ENCODE results near the gene PDE4D.

Gene PDE4D

GRCh38 chr5:59267033-59267432, 626.5 kb downstream of the PDE4D start:
- no peak for DNase-seq

GRCh38 chr5:59266410-59266809, 627.1 kb downstream of the PDE4D start:
- no peak for DNase-seq

- DNase-seq, result no peak
Observed at GRCh38 chr5:59264639-59265245, 628.8 kb downstream of the PDE4D start.

GRCh38 chr5:59264013-59264412, 629.5 kb downstream of the PDE4D start:
- DNase-seq, result no peak

- no peak for DNase-seq
Observed at GRCh38 chr5:59261969-59262368, 631.6 kb downstream of the PDE4D start.

GRCh38 chr5:59260973-59261372, 632.6 kb downstream of the PDE4D start:
- no peak for DNase-seq

GRCh38 chr5:59260200-59260599, 633.3 kb downstream of the PDE4D start:
- DNase-seq, result no peak

GRCh38 chr5:59259237-59259636, 634.3 kb downstream of the PDE4D start:
- DNase-seq, result no peak

GRCh38 chr5:59257488-59258400, 635.8 kb downstream of the PDE4D start:
- DNase-seq, result no peak

- no peak for DNase-seq
Observed at GRCh38 chr5:59256331-59256730, 637.2 kb downstream of the PDE4D start.

- DNase-seq, result no peak
Observed at GRCh38 chr5:59254055-59254687, 639.4 kb downstream of the PDE4D start.

GRCh38 chr5:59253625-59254024, 639.9 kb downstream of the PDE4D start:
- DNase-seq, result no peak

GRCh38 chr5:59251627-59252026, 641.9 kb downstream of the PDE4D start:
- no peak for DNase-seq

- no peak for DNase-seq
Observed at GRCh38 chr5:59249726-59250125, 643.8 kb downstream of the PDE4D start.

GRCh38 chr5:59249160-59249559, 644.4 kb downstream of the PDE4D start:
- no peak for DNase-seq

GRCh38 chr5:59246882-59247281, 646.6 kb downstream of the PDE4D start:
- DNase-seq, result no peak

- DNase-seq, result no peak
Observed at GRCh38 chr5:59246145-59246869, 647.2 kb downstream of the PDE4D start.

- no peak for DNase-seq
Observed at GRCh38 chr5:59245198-59245597, 648.3 kb downstream of the PDE4D start.

GRCh38 chr5:59241552-59241951, 652.0 kb downstream of the PDE4D start:
- no peak for DNase-seq

- DNase-seq, result no peak
Observed at GRCh38 chr5:59241119-59241518, 652.4 kb downstream of the PDE4D start.

- DNase-seq, result no peak
Observed at GRCh38 chr5:59238126-59238902, 655.2 kb downstream of the PDE4D start.

GRCh38 chr5:59236986-59237385, 656.5 kb downstream of the PDE4D start:
- DNase-seq, result no peak

Data from NCI-H748 treated with DMSO at 0.1 percent for 48 hours (cell line).